Endothelial cell of umbilical vein (primary cell): Measurements from ENCODE around the gene ARID1B. TPM values are rescaled to one million over a fixed set of nuclear protein-coding genes. Genes with fewer than 3 reads are reported as not detected.

Experiments used
- BruUV-seq: library from RNA; stranded (reverse); fragments of 400-500 nt; replicated peaks from 2 replicates; lab custom pipeline; 2021; lab: Mats Ljungman, UMichigan
- CTCF ChIA-PET: fragments of 300-600, 350-600 bp; sonication (Branson Sonifier 250); formaldehyde crosslinking; loops from one replicate; lab custom pipeline; 2021; ENCODE audit warnings: antibody characterized with exemption, inconsistent platforms; lab: Charles Lee
- POLR2A ChIA-PET: fragments of 300-600, 350-600 bp; sonication (Branson Sonifier 250); formaldehyde crosslinking; loops from one replicate; lab custom pipeline; 2021; ENCODE audit warnings: antibody characterized with exemption, inconsistent platforms; lab: Charles Lee
- DNase-seq: peaks from one replicate; pipeline ENCODE4 v3.0.0-alpha.2; 2011; ENCODE audit warnings: low read depth, low spot score
- FAIRE-seq: peaks from 2 replicates; lab custom pipeline; 2011; peaks lifted over from hg19 to GRCh38; lab: Jason Lieb, UNC
- H2AFZ ChIP-seq: 2 replicates; pipeline ENCODE4 v1.6.0; 2012; ENCODE audit warnings: low read depth, low read length, control low read depth, inconsistent platforms
- H3K27ac ChIP-seq: 2 replicates; pipeline ENCODE4 v1.5.1; 2011; ENCODE audit warnings: low read depth, mild to moderate bottlenecking, control low read depth, low read length, moderate library complexity; ENCODE audit not compliant: insufficient read depth
- H3K27me3 ChIP-seq, 2 experiments: 2 replicates each; pipeline versions ENCODE4 v1.6.0 to v1.6.1; 2011; ENCODE audit warnings: low read length in 2 of 2, mixed read lengths in 1 of 2; ENCODE audit not compliant: control insufficient read depth in 2 of 2, insufficient read depth in 2 of 2
- H3K36me3 ChIP-seq, 2 experiments: 2 replicates in 1 of 2; 3 replicates in 1 of 2; pipeline ENCODE4 v1.5.1; 2011; ENCODE audit warnings: low read length in 2 of 2, mild to moderate bottlenecking in 1 of 2, moderate library complexity in 1 of 2; ENCODE audit not compliant: control insufficient read depth in 2 of 2, insufficient read depth in 2 of 2; ENCODE audit errors: extremely low read depth in 1 of 2
- H3K4me1 ChIP-seq: 3 replicates; pipeline ENCODE4 v1.5.1; 2011; ENCODE audit warnings: mild to moderate bottlenecking, low read length; ENCODE audit not compliant: control insufficient read depth, insufficient read depth; ENCODE audit errors: extremely low read depth
- H3K4me2 ChIP-seq: 2 replicates; pipeline ENCODE4 v1.6.1; 2011; ENCODE audit warnings: low read length, control low read depth, mixed read lengths; ENCODE audit not compliant: insufficient read depth
- H3K4me3 ChIP-seq, 3 experiments: fragments of 200-600 bp in 1 of 3; sonication (generic), shearing (Covaris generic) in 1 of 3; replicated peaks in 1 of 3; 2 replicates each; pipeline ENCODE4 v1.5.1; 2011 to 2016; ENCODE audit warnings: control low read depth in 3 of 3, low read length in 3 of 3, mild to moderate bottlenecking in 2 of 3, inconsistent platforms in 1 of 3, low read depth in 1 of 3, moderate library complexity in 1 of 3; ENCODE audit not compliant: insufficient read depth in 1 of 3
- H3K79me2 ChIP-seq: 2 replicates; pipeline ENCODE4 v1.6.0; 2012; ENCODE audit warnings: low read length, inconsistent platforms; ENCODE audit not compliant: control insufficient read depth, insufficient read depth
- H3K9ac ChIP-seq: replicated peaks from 2 replicates; pipeline ENCODE3; 2011; ENCODE audit warnings: low read length, control low read depth; ENCODE audit not compliant: insufficient read depth; ENCODE audit errors: extremely low read depth
- H3K9me1 ChIP-seq: replicated peaks from 3 replicates; pipeline ENCODE4 v1.6.0; 2011; ENCODE audit warnings: mild to moderate bottlenecking, low read length; ENCODE audit not compliant: control insufficient read depth, insufficient read depth; ENCODE audit errors: extremely low read depth
- H3K9me3 ChIP-seq: replicated peaks from 2 replicates; pipeline ENCODE4 v1.5.1; 2012; ENCODE audit warnings: low read length, inconsistent platforms; ENCODE audit not compliant: control insufficient read depth, insufficient read depth
- H4K20me1 ChIP-seq: replicated peaks from 2 replicates; pipeline ENCODE3; 2011; ENCODE audit warnings: mild to moderate bottlenecking, low read length; ENCODE audit not compliant: control insufficient read depth, insufficient read depth; ENCODE audit errors: extremely low read depth
- EZH2 ChIP-seq: IDR thresholded peaks from 2 replicates; pipeline ENCODE4 v1.6.1; 2012; ENCODE audit warnings: borderline replicate concordance, low read depth, mild to moderate bottlenecking, moderate library complexity, low read length, inconsistent platforms; ENCODE audit not compliant: severe bottlenecking
- FOS ChIP-seq: IDR thresholded peaks from 2 replicates; pipeline ENCODE4 v1.6.1; 2011; ENCODE audit warnings: mild to moderate bottlenecking, low read length, moderate library complexity, borderline replicate concordance; ENCODE audit not compliant: insufficient read depth
- GATA2 ChIP-seq: IDR thresholded peaks from 2 replicates; pipeline ENCODE4 v1.7.0; 2011; ENCODE audit warnings: low read depth, mild to moderate bottlenecking, moderate library complexity, mixed read lengths, low read length; ENCODE audit not compliant: insufficient read length, insufficient read depth
- JUN ChIP-seq: IDR thresholded peaks from 2 replicates; pipeline ENCODE4 v1.6.1; 2011; ENCODE audit warnings: borderline replicate concordance, low read depth; ENCODE audit not compliant: insufficient read length, insufficient read depth
- MYC ChIP-seq: IDR thresholded peaks from one replicate; pipeline ENCODE4 v1.6.1; 2011; ENCODE audit warnings: mild to moderate bottlenecking, low read depth, low read length
- POLR2A ChIP-seq: IDR thresholded peaks from 2 replicates; pipeline ENCODE4 v1.6.1; 2012; ENCODE audit warnings: low read depth, mild to moderate bottlenecking, control low read depth, low read length
- dilution Hi-C: fragments of 300-500 bp; cut with MboI; formaldehyde crosslinking; loops from one replicate; pipeline ENCODE4 v1.15.0; 2019; ENCODE audit warnings: low sequenced_read_pairs; ENCODE audit not compliant: extremely low pct_ligation_motif_present
- intact Hi-C: fragments of 100-400 bp; cut with micrococcal nuclease; formaldehyde crosslinking; loops from one replicate; pipeline ENCODE4 v1.10.0; 2022
- polyA plus RNA-seq, 4 experiments: library from polyadenylated mRNA; depleted of rRNA in 3 of 4; stranded (reverse) in 3 of 4; unstranded in 1 of 4; fragments of >200 nt; gene quantifications; 2 replicates each; pipeline versions ENCODE4 v1.2.1 to v1.2.3, GENCODE V29; 2011 to 2012; ENCODE audit warnings: missing spikeins in 1 of 4
- total RNA-seq: library from RNA; stranded (reverse); gene quantifications from 2 replicates; pipeline ENCODE4 v1.2.3, GENCODE V29; 2021
- TF ChIP-seq, protein P1 (sequence below): IDR thresholded peaks from 2 replicates; pipeline ENCODE4 v1.6.1; 2011; ENCODE audit not compliant: insufficient read depth, insufficient read length

Gene ARID1B
- total and polyA plus RNA-seq, 2 donors (not counting 3 experiments of a cell fraction or from before 2014, with no cell fraction given): 21.8 to 89.5 TPM

DNA sequence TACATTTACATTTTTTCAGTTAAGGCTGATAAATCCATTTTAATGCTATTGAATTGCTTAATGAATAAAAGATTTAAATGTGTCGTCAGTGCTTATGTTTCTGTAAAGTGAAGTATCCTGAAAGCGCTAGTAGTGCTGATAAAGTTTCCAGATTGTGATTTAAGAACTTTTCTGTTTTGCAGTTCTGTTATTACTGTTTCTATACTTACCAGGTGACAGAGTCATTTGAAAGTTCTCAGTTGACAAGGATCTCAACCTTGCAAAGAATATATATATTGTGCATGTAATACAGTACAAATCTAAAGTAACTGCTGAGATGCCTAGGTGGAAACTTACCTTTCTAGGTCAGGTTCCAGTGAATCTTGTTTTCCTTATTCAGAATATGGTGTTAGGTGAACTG, 201.8 kb downstream of the ARID1B start:
- Histone ChIP-seq H2AFZ (no peak overlapping the region), H3K4me1 (no peaks in the 10 kb centered on the region), H3K36me3 (no peaks in the 10 kb centered on the region), H4K20me1 (peaks cover 9% of the 10 kb centered on the region), H3K4me2 (no peak overlapping the region), H3K9me3 (no peaks in the 10 kb centered on the region), H3K9me1 (no peaks in the 10 kb centered on the region), H3K9ac (no peak overlapping the region), H3K27ac (no peak overlapping the region), H3K27me3 (no peaks in the 10 kb centered on the region), H3K4me3 (no peak overlapping the region), H3K79me2 (peaks cover 52% of the 10 kb centered on the region)
- DNase-seq: no peak
- dilution Hi-C loops (no loop called here), intact Hi-C loops (no loop called here)
- ChIA-PET POLR2A (no interaction called here), CTCF (interaction anchor here (0.6 to 1.7 kb wide), 2 partner anchors 14 to 994 kb away, joined by 3 read pairs; no protein-coding TSS in a partner anchor)
- no peak for FAIRE-seq
- no TSS peak for BruUV-seq
- no peak for TF ChIP-seq POLR2A

DNA sequence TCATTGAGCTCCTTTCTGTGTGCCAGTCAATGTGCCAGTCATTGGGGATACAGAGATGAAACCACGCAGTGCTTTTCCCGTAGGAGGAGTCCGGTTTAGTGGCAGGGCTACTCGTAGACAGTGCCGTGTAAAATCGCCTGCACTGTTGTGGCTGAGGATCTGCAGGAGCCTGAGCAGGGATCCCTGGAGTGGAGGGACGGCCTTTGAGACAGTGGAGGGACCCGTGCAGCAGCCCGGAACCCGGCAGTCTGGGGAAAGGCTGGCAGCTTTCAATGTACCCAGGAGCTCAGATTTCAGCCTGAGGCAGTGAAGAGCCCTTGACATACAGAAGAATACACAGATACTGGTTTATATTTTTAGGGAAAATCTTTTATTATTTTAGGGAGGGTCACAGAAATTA, 203.3 kb downstream of the ARID1B start:
- CTCF ChIA-PET: no interaction called here
- Histone ChIP-seq H3K4me3 (no peak overlapping the region), H4K20me1 (peaks cover 16% of the 10 kb centered on the region), H3K9me3 (no peaks in the 10 kb centered on the region), H3K4me2 (no peak overlapping the region), H3K9ac (no peak overlapping the region), H3K4me1 (no peaks in the 10 kb centered on the region), H3K27ac (no peak overlapping the region), H3K9me1 (no peaks in the 10 kb centered on the region), H3K27me3 (no peaks in the 10 kb centered on the region), H3K36me3 (no peaks in the 10 kb centered on the region), H3K79me2 (peaks cover 53% of the 10 kb centered on the region), H2AFZ (no peak overlapping the region)
- POLR2A ChIA-PET: no interaction called here
- intact Hi-C loops: no loop called here
- dilution Hi-C loops: no loop called here
- BruUV-seq: no TSS peak
- TF ChIP-seq, protein P1, sequence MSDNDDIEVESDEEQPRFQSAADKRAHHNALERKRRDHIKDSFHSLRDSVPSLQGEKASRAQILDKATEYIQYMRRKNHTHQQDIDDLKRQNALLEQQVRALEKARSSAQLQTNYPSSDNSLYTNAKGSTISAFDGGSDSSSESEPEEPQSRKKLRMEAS: no peak
- TF ChIP-seq JUN (no peak), MYC (no peak), FOS (no peak), EZH2 (no peak), GATA2 (no peak)
- FAIRE-seq (no peak), DNase-seq (no peak)
